ENCODE measurements around the gene APOB.

The APOB gene

GRCh38 chr2:21020668-21021288 lies 23.1 kb downstream of the APOB start:
- Histone ChIP-seq H3K4me3 (no peak overlapping the region), H3K27ac (no peak overlapping the region)

- H3K4me3 ChIP-seq, result no peak overlapping the region
- no peak overlapping the region for H3K27ac ChIP-seq
Observed at GRCh38 chr2:21020031-21020667, 23.7 kb downstream of the APOB start.

- Histone ChIP-seq H3K27ac (no peak overlapping the region), H3K4me3 (no peak overlapping the region)
Observed at GRCh38 chr2:21019678-21020021, 24.2 kb downstream of the APOB start.

- H3K27ac ChIP-seq, result no peak overlapping the region
- H3K4me3 ChIP-seq, result no peak overlapping the region
Observed at GRCh38 chr2:21019000-21019677, 24.7 kb downstream of the APOB start.

GRCh38 chr2:21018290-21018689 lies 25.6 kb downstream of the APOB start:
- Histone ChIP-seq H3K4me3 (no peak overlapping the region), H3K27ac (no peak overlapping the region)

- Histone ChIP-seq H3K4me3 (no peak overlapping the region), H3K27ac (no peak overlapping the region)
Observed at GRCh38 chr2:21017748-21018276, 26.1 kb downstream of the APOB start.

- Histone ChIP-seq H3K4me3 (no peak overlapping the region), H3K27ac (no peak overlapping the region)
Observed at GRCh38 chr2:21015281-21015645, 28.6 kb downstream of the APOB start.

GRCh38 chr2:21014364-21015280 lies 29.3 kb downstream of the APOB start:
- H3K4me3 ChIP-seq, result no peak overlapping the region
- no peak overlapping the region for H3K27ac ChIP-seq

GRCh38 chr2:21013043-21013816 lies 30.6 kb downstream of the APOB start:
- H3K27ac ChIP-seq, result no peak overlapping the region
- H3K4me3 ChIP-seq, result no peak overlapping the region

GRCh38 chr2:21012557-21012937 lies 31.3 kb downstream of the APOB start:
- no peak overlapping the region for H3K4me3 ChIP-seq
- H3K27ac ChIP-seq, result no peak overlapping the region

- no peak overlapping the region for H3K4me3 ChIP-seq
- H3K27ac ChIP-seq, result no peak overlapping the region
Observed at GRCh38 chr2:21011876-21012556, 31.9 kb downstream of the APOB start.

- H3K27ac ChIP-seq, result no peak overlapping the region
- H3K4me3 ChIP-seq, result no peak overlapping the region
Observed at GRCh38 chr2:21011453-21011852, 32.4 kb downstream of the APOB start.

GRCh38 chr2:21010813-21011439 lies 32.9 kb downstream of the APOB start:
- H3K4me3 ChIP-seq, result no peak overlapping the region
- no peak overlapping the region for H3K27ac ChIP-seq

- H3K27ac ChIP-seq, result no peak overlapping the region
- no peak overlapping the region for H3K4me3 ChIP-seq
Observed at GRCh38 chr2:21009662-21010225, 34.1 kb downstream of the APOB start.

GRCh38 chr2:21008790-21009661 lies 34.8 kb downstream of the APOB start:
- Histone ChIP-seq H3K4me3 (no peak overlapping the region), H3K27ac (no peak overlapping the region)

GRCh38 chr2:21008014-21008789 lies 35.7 kb downstream of the APOB start:
- Histone ChIP-seq H3K4me3 (no peak overlapping the region), H3K27ac (no peak overlapping the region)
